Erythroblast (primary cell): Measurements from ENCODE around the gene ZSCAN20.

ENCODE experiments used
- GATA1 ChIP-seq: IDR thresholded peaks from 2 replicates; pipeline ENCODE4 v1.6.1; 2011; ENCODE audit warnings: low read depth, mild to moderate bottlenecking, control low read depth, low read length, moderate library complexity
- POLR2A ChIP-seq: IDR thresholded peaks from 2 replicates; pipeline ENCODE4 v1.6.1; 2011; ENCODE audit warnings: mild to moderate bottlenecking, low read length

- TF ChIP-seq POLR2A (no peak), GATA1 (no peak)
Observed at GRCh38 chr1:33469691-33470090, 2.8 kb upstream of the ZSCAN20 start.
